GM23338 (cell line): ENCODE measurements around the gene RELL1.

ENCODE experiments used
- CREB1 ChIP-seq: fragments of 250-450 bp; sonication (Bioruptor Pico); IDR thresholded peaks from 2 replicates; pipeline ENCODE4 v1.5.0; 2020; ENCODE audit warnings: low read depth, mild to moderate bottlenecking, moderate library complexity
- CTCF ChIP-seq, 2 experiments: fragments of 200-600 bp in 1 of 2; sonication (generic) in 1 of 2; conservative IDR thresholded peaks; 2 replicates each; pipeline versions ENCODE4 v1.5.1 to v1.6.1; 2016 to 2017; ENCODE audit warnings: antibody characterized with exemption in 2 of 2, low read depth in 2 of 2, mild to moderate bottlenecking in 2 of 2, moderate library complexity in 1 of 2
- ETS1 ChIP-seq: IDR thresholded peaks from 2 replicates; pipeline ENCODE4 v1.6.1; 2016; ENCODE audit warnings: antibody characterized with exemption
- EZH2 ChIP-seq: fragments of 200-600 bp; sonication (generic); IDR thresholded peaks from one replicate; pipeline ENCODE4 v1.8.0; 2017; ENCODE audit warnings: antibody characterized with exemption, mild to moderate bottlenecking, low read depth; ENCODE audit not compliant: unreplicated experiment
- EZH2phosphoT487 ChIP-seq: fragments of 200-600 bp; sonication (generic); IDR thresholded peaks from one replicate; pipeline ENCODE4 v1.8.1; 2018; ENCODE audit warnings: antibody characterized with exemption; ENCODE audit not compliant: unreplicated experiment
- JUNB ChIP-seq: IDR thresholded peaks from one replicate; pipeline ENCODE4 v1.6.1; 2016; ENCODE audit warnings: antibody characterized with exemption; ENCODE audit not compliant: unreplicated experiment
- POLR2AphosphoS5 ChIP-seq: IDR thresholded peaks from 2 replicates; pipeline ENCODE4 v1.6.1; 2016; ENCODE audit warnings: antibody characterized with exemption, low read depth
- REST ChIP-seq: IDR thresholded peaks from one replicate; pipeline ENCODE4 v1.6.1; 2018; ENCODE audit warnings: antibody characterized with exemption; ENCODE audit not compliant: unreplicated experiment
- STAT1 ChIP-seq: IDR thresholded peaks from one replicate; pipeline ENCODE4 v1.6.1; 2016; ENCODE audit warnings: antibody characterized with exemption; ENCODE audit not compliant: unreplicated experiment
- ZNF114 ChIP-seq: fragments of 250-450 bp; sonication (Bioruptor Pico); IDR thresholded peaks from 2 replicates; pipeline ENCODE4 v1.5.0; 2020; ENCODE audit warnings: mild to moderate bottlenecking, moderate library complexity

- TF ChIP-seq CTCF (conservative IDR thresholded peaks at IDR 0.05; ENCODE audit: low read depth in 2 of 2) (no peak), EZH2 (no peak), EZH2phosphoT487 (no peak), CREB1 (no peak), ZNF114 (CRISPR knock-in tag) (no peak), POLR2AphosphoS5 (no peak), JUNB (no peak), REST (no peak), ETS1 (no peak), STAT1 (no peak)
Observed at GRCh38 chr4:37627263-37627662, 58.9 kb downstream of the RELL1 start.
